Esophagus squamous epithelium (tissue), 4 donors: ENCODE results near the gene HTR2A.

ENCODE experiments used
- POLR2A ChIP-seq, 4 donors: fragments of 450-650 bp; IDR thresholded peaks; one replicate each; pipeline ENCODE4 v1.6.1; 2017; ENCODE audit warnings: antibody characterized with exemption in 4 of 4, mild to moderate bottlenecking in 4 of 4, moderate library complexity in 3 of 4
- TF ChIP-seq, protein P1 (sequence below), 6 experiments: fragments of 450-650 bp in 4 of 6; fragments of 200-600 bp in 2 of 6; sonication (generic) in 2 of 6; IDR thresholded peaks; one replicate each; pipeline ENCODE4 v1.5.1; 2016 to 2019; ENCODE audit warnings: antibody characterized with exemption in 6 of 6, mild to moderate bottlenecking in 4 of 6, moderate library complexity in 4 of 6

DNA sequence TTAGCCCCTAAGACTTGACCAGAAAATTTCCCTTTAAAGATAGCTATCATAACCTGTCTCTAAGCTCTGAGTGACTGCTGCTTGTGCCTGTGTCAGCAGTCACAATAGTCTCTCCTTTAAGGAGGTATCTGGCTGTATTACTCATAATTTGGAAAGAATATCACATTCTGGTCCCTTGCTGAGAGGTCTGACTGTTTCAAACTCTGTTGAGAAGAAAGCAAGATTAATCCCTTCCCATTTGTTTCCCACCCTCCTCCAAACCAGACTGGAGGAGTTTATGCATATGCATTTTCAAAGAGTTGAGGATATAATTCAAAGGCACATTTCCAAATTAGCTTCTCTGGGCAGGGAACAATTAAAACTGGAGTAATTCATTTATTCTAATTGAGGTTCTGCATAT is 2.3 kb downstream of the HTR2A start:
- TF ChIP-seq, protein P1, sequence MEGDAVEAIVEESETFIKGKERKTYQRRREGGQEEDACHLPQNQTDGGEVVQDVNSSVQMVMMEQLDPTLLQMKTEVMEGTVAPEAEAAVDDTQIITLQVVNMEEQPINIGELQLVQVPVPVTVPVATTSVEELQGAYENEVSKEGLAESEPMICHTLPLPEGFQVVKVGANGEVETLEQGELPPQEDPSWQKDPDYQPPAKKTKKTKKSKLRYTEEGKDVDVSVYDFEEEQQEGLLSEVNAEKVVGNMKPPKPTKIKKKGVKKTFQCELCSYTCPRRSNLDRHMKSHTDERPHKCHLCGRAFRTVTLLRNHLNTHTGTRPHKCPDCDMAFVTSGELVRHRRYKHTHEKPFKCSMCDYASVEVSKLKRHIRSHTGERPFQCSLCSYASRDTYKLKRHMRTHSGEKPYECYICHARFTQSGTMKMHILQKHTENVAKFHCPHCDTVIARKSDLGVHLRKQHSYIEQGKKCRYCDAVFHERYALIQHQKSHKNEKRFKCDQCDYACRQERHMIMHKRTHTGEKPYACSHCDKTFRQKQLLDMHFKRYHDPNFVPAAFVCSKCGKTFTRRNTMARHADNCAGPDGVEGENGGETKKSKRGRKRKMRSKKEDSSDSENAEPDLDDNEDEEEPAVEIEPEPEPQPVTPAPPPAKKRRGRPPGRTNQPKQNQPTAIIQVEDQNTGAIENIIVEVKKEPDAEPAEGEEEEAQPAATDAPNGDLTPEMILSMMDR (IDR thresholded peaks at IDR 0.05), result no peak
- TF ChIP-seq POLR2A (IDR thresholded peaks at IDR 0.05), result no peak
